GM21825 (cell line): ENCODE measurements around the gene RAB26.

Experiments
- ATAC-seq: cut with Tn5 transposase; IDR thresholded peaks from one replicate; pipeline ENCODE4 v1.9.1; 2021; ENCODE audit warnings: mild to moderate bottlenecking, moderate library complexity; ENCODE audit not compliant: unreplicated experiment

RAB26 gene

DNA sequence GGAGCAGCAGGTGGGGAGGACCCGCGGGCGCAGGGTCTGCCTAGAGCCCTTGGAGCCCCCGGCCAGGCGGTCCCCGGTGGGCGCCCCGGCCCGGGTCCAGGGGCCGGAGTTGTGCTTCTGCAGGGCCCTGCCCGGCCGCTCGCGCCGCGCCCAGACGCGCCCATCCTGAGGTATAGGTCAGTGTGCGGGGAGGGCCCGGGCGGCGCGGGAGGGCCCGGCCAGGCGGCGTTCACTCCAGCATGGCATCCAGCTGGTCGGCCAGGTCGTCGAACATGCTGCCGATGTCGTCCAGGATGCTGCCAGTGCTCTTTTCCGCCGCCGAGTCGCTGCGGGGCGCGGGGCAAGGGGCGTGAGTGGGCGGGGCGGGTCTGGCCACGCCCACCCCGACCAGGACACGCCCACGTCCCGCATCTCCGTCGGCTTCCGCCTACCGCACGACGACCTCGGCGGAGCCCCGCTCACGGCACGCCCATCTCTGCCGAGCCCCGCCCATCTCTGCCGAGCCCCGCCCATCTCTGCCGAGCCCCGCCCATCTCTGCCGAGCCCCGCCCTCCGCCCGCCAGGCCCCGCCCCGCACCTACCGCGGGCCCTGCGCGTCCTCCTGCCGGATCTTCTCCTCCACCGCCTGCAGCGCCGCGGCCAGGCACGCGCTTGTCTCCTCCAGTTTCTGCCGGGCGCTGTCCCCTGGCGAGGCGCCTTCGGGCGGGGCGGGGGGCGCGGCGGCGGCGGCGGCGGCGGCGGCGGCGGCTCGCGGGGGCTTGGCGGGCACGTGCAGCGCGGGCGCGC is 30.1 kb downstream of the RAB26 start:
- ATAC-seq, result no peak

DNA sequence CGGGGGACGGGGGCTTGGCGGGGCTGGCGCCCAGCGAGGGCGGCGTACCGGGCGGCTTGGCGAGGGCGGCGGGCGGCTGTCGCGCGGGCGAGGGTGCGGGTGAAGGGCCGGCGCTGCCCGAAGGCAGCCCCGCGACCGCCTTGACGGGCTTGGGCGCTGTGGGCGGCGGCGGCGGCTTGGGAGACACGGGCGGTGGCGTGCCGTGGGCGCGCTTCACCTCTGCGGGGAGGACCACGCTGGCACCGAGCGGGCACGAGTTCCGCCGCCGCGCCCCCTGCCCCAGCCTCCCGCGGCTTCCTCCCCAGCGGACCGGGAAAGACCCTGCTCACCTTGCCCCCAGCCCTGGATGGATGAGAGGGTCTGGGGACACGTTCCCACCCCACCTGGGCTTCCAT is 30.7 kb downstream of the RAB26 start:
- ATAC-seq, result no peak

- no peak for ATAC-seq
These were observed 31.2 kb downstream of the RAB26 start for GRCh38 chr16:2179576-2179975.

GRCh38 chr16:2180461-2180860 is 32.0 kb downstream of the RAB26 start:
- no peak for ATAC-seq

DNA sequence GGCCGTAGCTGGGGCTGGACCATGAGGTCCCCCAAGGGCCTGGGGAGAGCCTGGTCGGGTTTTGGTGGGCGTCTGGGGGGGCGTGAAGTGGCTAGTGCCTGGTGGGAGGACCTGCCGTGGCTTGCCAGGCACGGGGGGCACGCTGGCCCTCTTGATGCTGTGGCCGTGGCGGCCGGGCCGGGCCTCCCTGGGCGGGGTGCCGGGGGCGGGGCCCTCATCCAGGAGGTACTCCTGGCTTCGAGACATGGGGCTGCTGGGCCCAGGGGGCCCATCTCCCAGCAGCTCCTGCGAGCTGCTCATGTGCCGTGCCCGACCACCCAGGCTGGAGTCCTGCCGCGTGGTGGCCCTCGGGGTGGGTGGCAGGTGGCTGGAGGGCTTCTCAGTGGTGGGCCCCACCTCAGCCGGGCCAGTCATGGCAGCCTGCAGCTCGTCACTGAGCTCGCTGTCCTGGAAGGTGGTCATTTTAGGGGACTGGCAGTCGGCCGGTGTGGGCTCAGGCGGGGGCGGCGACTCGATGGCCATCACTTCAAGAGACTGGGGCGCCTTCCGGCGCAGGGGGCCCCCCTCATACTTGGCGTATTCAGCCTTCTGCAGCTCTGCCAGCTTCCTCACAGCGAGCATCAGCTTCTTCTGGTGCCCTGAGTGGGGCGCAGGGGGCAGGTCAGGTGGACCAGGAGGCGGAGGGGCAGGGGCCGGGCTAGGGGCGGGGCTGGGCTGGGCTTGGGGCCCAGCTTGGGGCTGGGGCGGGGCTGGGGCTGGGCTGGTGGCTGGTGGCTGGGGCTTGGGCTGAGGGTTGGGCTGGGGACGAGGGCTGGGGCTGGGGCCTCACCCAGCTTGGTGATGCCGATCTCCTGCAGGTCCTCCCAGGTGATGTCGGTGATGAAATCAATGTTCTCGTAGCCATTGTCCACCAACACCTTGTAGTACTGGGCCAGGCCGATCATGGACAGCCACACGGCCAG is 32.8 kb downstream of the RAB26 start:
- ATAC-seq, result no peak

- ATAC-seq, result no peak
These were observed 33.5 kb downstream of the RAB26 start for GRCh38 chr16:2181952-2182351.

GRCh38 chr16:2183671-2184070 is 35.2 kb downstream of the RAB26 start:
- no peak for ATAC-seq

DNA sequence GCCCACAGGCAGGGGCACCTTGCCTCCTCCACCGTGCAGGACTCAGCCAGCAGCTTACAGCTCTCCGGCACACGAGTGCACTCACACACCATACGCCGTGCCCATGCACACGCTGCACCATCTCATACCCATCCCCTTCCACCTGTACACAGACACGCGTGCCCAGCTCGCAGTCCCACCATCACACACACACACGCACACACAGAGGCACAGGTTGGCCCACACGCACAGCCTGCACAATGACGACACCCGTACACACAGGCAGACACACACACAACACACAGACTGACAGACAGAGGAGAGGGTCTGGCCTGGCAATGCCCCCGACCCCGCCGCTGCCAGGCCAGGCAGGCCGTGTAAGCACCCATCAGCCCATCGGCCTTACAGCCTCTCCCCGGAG is 35.9 kb downstream of the RAB26 start:
- ATAC-seq, result no peak

GRCh38 chr16:2184962-2185361 is 36.5 kb downstream of the RAB26 start:
- ATAC-seq, result no peak

- no peak for ATAC-seq
These were observed 37.6 kb downstream of the RAB26 start for GRCh38 chr16:2186064-2186463.

GRCh38 chr16:2186505-2186904 is 38.1 kb downstream of the RAB26 start:
- ATAC-seq, result no peak

- no peak for ATAC-seq
These were observed 38.8 kb downstream of the RAB26 start for GRCh38 chr16:2187212-2187611.

DNA sequence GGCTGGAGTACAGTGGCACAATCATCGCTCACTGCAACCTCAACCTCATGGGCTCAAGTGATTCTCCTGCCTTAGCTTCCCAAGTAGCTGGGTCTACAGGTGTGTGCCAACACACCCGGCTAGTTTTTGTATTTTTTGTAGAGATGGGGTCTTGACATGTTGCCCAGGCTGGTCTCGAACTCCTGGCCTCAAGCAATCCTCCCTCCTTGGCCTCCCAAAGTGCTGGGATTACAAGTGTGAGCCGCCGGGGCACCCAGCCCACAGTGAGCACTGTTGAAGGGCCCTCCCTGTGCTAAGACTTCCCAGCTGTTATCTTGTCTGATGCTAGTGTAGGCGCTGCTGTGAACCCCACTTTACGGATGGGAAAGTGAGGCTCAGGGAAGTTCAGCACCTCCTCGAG is 40.0 kb downstream of the RAB26 start:
- ATAC-seq, result no peak

DNA sequence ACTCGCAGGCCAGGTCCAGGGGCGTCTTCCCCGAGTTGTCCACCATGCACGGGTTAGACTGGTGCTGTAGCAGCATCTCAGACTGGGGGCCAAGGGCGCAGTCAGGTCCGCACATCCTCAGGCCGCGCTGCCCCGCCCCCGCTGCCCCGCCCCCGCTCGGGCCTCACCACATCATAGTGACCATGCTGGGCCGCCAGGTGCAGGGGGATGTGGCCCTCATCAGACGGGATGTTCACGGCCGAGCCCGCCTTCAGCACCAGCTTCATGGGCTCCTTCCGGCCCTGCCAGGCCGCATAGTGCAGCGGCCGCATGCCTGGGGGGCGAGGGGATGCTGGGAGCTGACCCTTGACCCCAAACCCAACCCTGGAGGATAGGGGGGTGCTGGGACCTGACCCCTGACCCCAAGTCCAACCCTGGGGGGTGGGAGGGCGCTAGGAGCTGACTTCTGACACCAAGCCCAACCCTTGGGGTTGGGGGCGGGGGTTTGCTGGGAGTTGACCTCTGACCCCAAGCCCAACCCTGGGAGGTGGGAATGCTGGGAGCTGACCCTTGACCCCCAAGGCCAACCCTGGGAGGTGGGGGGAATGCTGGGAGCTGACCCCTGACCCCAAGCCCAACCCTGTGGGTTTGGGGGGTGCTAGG is 40.9 kb downstream of the RAB26 start:
- ATAC-seq, result no peak

- no peak for ATAC-seq
These were observed 41.7 kb downstream of the RAB26 start for GRCh38 chr16:2190002-2190658.

DNA sequence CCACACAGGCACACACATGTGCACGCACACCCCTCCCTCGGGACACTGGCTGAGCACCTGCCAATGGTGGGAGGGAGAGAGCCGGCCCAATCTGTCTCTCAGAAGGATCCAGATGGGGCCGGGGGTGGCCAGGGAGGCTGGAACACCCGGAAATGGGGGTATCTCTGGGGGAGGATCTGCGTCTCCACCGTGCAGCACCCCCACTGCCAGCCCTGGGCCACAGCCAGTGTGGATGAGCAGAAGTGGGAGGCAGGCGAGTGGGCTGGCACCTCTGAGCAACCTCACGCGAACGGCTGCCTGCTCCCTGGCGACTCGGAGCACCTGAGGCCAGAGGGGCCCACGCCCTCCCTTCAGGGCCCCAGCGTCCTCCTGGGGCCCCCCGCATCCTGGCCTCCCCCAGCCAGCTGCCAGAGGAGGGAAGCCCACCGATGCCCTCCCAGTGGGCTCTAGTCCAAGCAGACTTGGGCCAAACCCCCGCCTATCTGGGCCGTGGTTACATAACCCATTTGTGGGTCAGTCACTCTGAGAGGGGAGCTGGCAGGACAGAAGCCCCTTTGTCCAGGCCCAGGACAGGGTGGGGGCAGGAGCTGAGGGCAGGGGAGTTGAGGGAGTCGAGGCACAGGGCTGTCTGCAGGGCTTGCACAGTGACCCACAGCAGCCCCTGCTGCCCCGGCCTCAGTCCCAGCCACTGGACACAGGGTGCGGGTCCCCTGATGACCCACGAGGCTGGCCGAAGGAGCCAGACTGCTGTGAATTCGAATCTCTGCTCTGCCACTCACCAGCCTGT is 42.4 kb downstream of the RAB26 start:
- no peak for ATAC-seq

GRCh38 chr16:2191446-2191706 is 43.0 kb downstream of the RAB26 start:
- ATAC-seq, result no peak

DNA sequence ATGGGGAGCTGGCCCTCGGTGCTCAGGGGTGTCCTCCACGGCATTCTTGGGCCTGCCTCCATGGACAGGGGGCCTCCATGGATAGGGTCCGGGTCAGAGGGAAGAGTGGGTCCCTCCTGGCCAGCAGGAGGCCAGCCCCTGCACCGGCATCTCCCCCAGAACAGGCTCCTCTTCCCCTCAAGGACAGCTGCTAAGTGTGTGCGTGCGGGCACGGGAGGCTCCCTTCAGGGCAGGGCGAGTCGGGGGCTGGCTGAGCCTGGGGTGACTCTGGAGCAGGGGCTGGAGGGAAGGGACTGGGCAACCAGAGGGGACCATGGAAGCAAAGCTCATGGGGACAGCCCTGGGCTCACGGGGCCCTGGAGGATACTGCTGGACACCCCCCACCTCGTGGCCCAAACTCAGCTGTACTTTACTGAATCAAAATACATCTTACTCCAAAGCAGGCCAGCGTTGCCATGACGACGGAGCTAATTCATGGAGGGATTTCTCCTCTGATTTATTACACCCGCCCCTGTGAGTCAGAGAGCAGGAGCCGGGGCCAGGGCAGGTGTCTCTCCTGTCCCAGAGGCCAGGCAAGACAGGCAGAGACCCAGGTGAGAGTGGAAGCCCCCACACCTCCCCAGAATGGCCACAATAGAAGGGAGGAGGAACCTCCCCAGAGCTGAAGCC is 45.9 kb downstream of the RAB26 start:
- ATAC-seq, result no peak

GRCh38 chr16:2194852-2195321 is 46.5 kb downstream of the RAB26 start:
- ATAC-seq, result no peak
